H1 (cell line): ENCODE measurements around the gene LEKR1. TPM values are rescaled to one million over a fixed set of nuclear protein-coding genes. Genes with fewer than 3 reads are reported as not detected.

Source experiments
- CBX8 ChIP-seq: fragments of 300-800, 300-1000 bp; sonication (generic); IDR thresholded peaks from 2 replicates; pipeline ENCODE4 v1.7.1; 2016; ENCODE audit warnings: low read depth, low read length, borderline replicate concordance
- SAP30 ChIP-seq: fragments of 300-600 bp; sonication (generic); IDR thresholded peaks from 2 replicates; pipeline ENCODE4 v1.7.1; 2012; ENCODE audit warnings: low read length, moderate library complexity, mild to moderate bottlenecking, inconsistent platforms; ENCODE audit not compliant: insufficient read depth, insufficient replicate concordance
- SIN3A ChIP-seq, 2 experiments: IDR thresholded peaks in 1 of 2; conservative IDR thresholded peaks in 1 of 2; 2 replicates each; pipeline ENCODE4 v1.6.1; 2011 to 2012; ENCODE audit warnings: low read length in 2 of 2, improper control_type of control experiment in 1 of 2, low read depth in 1 of 2, mild to moderate bottlenecking in 1 of 2
- polyA plus RNA-seq, 7 experiments: library from polyadenylated mRNA; depleted of rRNA in 3 of 7; stranded (reverse) in 5 of 7; unstranded in 2 of 7; fragments of >200 nt in 5 of 7; fragments of 200-250 nt in 2 of 7; gene quantifications; 1 replicate in 5 of 7; 2 replicates in 1 of 7; 4 replicates in 1 of 7; pipeline versions ENCODE4 v1.2.1 to v1.2.3, GENCODE V29; 2011 to 2013; ENCODE audit warnings: missing spikeins in 2 of 7, mixed read lengths in 2 of 7
- total RNA-seq: library from RNA; stranded (reverse); fragmentation: NEBNext Ultra II Directional; extraction: Animal tissue kit (Norgen Biotek cat#: 25700); gene quantifications from 2 replicates; pipeline ENCODE4 v1.2.1, GENCODE V29; 2021

The LEKR1 gene
- total and polyA plus RNA-seq, 2 of the 8 experiments (the other 6 are each of a cell fraction or from before 2014, with no cell fraction given): 0.08 TPM; not detected in 1

- TF ChIP-seq SAP30 (no peak), CBX8 (no peak), SIN3A (conservative IDR thresholded peaks at IDR 0.05 in 1 of 2, IDR thresholded peaks at IDR 0.05 in 1 of 2; ENCODE audit: low read depth in 1 of 2, low read length in 2 of 2) (no peak)
Observed at GRCh38 chr3:156795890-156796481, 30.2 kb upstream of the LEKR1 start (continued).
